H1 (cell line): ENCODE data around the gene GPR160. TPM values are rescaled to one million over a fixed set of nuclear protein-coding genes. Genes with fewer than 3 reads are reported as not detected.

ENCODE experiments used
- BRCA1 ChIP-seq: IDR thresholded peaks from 2 replicates; pipeline ENCODE4 v1.6.1; 2012; ENCODE audit warnings: low read depth, low read length, improper control_type of control experiment
- EZH2 ChIP-seq: fragments of 200-600 bp; sonication (generic); IDR thresholded peaks from 2 replicates; pipeline ENCODE4 v1.7.1; 2012; ENCODE audit warnings: low read depth, mild to moderate bottlenecking, moderate library complexity, low read length, inconsistent platforms; ENCODE audit not compliant: severe bottlenecking
- HDAC2 ChIP-seq, 2 experiments: fragments of 300-600 bp in 1 of 2; sonication (generic) in 1 of 2; IDR thresholded peaks; 2 replicates each; pipeline ENCODE4 v1.6.1; 2011 to 2012; ENCODE audit warnings: low read depth in 2 of 2, low read length in 2 of 2, mild to moderate bottlenecking in 2 of 2, moderate library complexity in 2 of 2, borderline replicate concordance in 1 of 2, inconsistent platforms in 1 of 2
- JUN ChIP-seq: IDR thresholded peaks from 2 replicates; pipeline ENCODE4 v1.6.1; 2011; ENCODE audit warnings: low read depth, mild to moderate bottlenecking, improper control_type of control experiment, low read length
- SIN3A ChIP-seq, 2 experiments: IDR thresholded peaks in 1 of 2; conservative IDR thresholded peaks in 1 of 2; 2 replicates each; pipeline ENCODE4 v1.6.1; 2011 to 2012; ENCODE audit warnings: low read length in 2 of 2, improper control_type of control experiment in 1 of 2, low read depth in 1 of 2, mild to moderate bottlenecking in 1 of 2
- SRF ChIP-seq: IDR thresholded peaks from 2 replicates; pipeline ENCODE4 v1.6.1; 2011; ENCODE audit warnings: mild to moderate bottlenecking, low read depth, low read length, moderate library complexity
- polyA plus RNA-seq, 7 experiments: library from polyadenylated mRNA; depleted of rRNA in 3 of 7; stranded (reverse) in 5 of 7; unstranded in 2 of 7; fragments of >200 nt in 5 of 7; fragments of 200-250 nt in 2 of 7; gene quantifications; 1 replicate in 5 of 7; 2 replicates in 1 of 7; 4 replicates in 1 of 7; pipeline versions ENCODE4 v1.2.1 to v1.2.3, GENCODE V29; 2011 to 2013; ENCODE audit warnings: missing spikeins in 2 of 7, mixed read lengths in 2 of 7
- total RNA-seq: library from RNA; stranded (reverse); fragmentation: NEBNext Ultra II Directional; extraction: Animal tissue kit (Norgen Biotek cat#: 25700); gene quantifications from 2 replicates; pipeline ENCODE4 v1.2.1, GENCODE V29; 2021

GPR160 gene
- total and polyA plus RNA-seq, 2 of the 8 experiments (the other 6 are each of a cell fraction or from before 2014, with no cell fraction given): 14.3 to 16.6 TPM

- no peak for TF ChIP-seq JUN
- no peak for TF ChIP-seq EZH2
- TF ChIP-seq BRCA1: no peak
- no peak for TF ChIP-seq SIN3A (conservative IDR thresholded peaks at IDR 0.05 in 1 of 2, IDR thresholded peaks at IDR 0.05 in 1 of 2; ENCODE audit: low read depth in 1 of 2, low read length in 2 of 2)
- TF ChIP-seq HDAC2 (IDR thresholded peaks at IDR 0.05; ENCODE audit: borderline replicate concordance in 1 of 2, low read depth in 2 of 2, low read length in 2 of 2): no peak
- TF ChIP-seq SRF: no peak
Observed at GRCh38 chr3:170043506-170043905, 5.7 kb downstream of the GPR160 start (continued).
